Measurements from ENCODE around the gene UBL3. TPM values are rescaled to one million over a fixed set of nuclear protein-coding genes. Genes with fewer than 3 reads are reported as not detected.

Gene UBL3
- total and polyA plus RNA-seq, 2 of the 8 experiments (the other 6 are each of a cell fraction or from before 2014, with no cell fraction given): 5.3 to 16.1 TPM

DNA sequence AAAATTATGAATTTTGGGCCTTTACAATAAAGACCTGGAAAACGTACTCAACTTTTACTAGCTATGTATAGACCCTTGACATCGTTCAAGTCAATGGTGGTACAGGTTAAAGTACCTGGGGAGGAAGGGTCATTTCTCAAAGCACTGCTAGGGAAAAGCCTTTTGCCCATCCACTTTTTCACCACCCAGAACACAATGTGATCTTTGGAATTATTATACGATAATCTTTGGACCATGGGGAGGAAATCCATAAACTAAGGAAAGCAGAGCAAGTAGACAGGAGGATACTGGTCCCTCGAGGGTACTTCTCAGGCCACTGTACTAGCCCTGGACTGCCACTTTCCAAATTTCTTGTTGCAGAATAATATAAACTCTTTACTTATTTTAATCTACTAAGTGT is 39.5 kb downstream of the UBL3 start:
- no peak overlapping the region for H3K14ac ChIP-seq (ENCODE audit: insufficient read length)
- no peak overlapping the region for H3K4ac ChIP-seq (replicated peaks; ENCODE audit: insufficient read length, low read depth, low read length)
- no peak overlapping the region for H3K56ac ChIP-seq (replicated peaks; ENCODE audit: insufficient read length, low read depth, low read length)
- no peak overlapping the region for H3K9ac ChIP-seq (replicated peaks in 1 of 4; ENCODE audit: extremely low read depth in 1 of 4, low read depth in 3 of 4, low read length in 3 of 4)
- no peaks in the 10 kb centered on the region for H3K4me1 ChIP-seq (replicated peaks in 1 of 4; ENCODE audit: control insufficient read depth in 3 of 4, insufficient read depth in 4 of 4, low read length in 3 of 4)
- H2BK15ac ChIP-seq (ENCODE audit: low read length): no peak overlapping the region
- no peak overlapping the region for H3K4me3 ChIP-seq (ENCODE audit: extremely low read depth in 1 of 4, insufficient read depth in 2 of 4, low read depth in 3 of 4, low read length in 4 of 4)
- no peak overlapping the region for H2BK20ac ChIP-seq (ENCODE audit: low read length)
- H4K5ac ChIP-seq (ENCODE audit: insufficient read length, low read depth, low read length): no peak overlapping the region
- no peak overlapping the region for H3K27ac ChIP-seq (ENCODE audit: low read depth, low read length)
- H3K27me3 ChIP-seq (replicated peaks in 1 of 4; ENCODE audit: control insufficient read depth in 3 of 4, extremely low read depth in 1 of 4, insufficient read depth in 3 of 4, low read length in 3 of 4): no peaks in the 10 kb centered on the region
- no peaks in the 10 kb centered on the region for H3K79me1 ChIP-seq (ENCODE audit: low read depth, low read length)
- no peak for DNase-seq (ENCODE audit: low read depth in 1 of 2, low spot score in 2 of 2)
- H3K23ac ChIP-seq (ENCODE audit: insufficient read length): no peak overlapping the region
- no peak overlapping the region for H2BK120ac ChIP-seq (replicated peaks; ENCODE audit: low read depth, low read length)
- no peak overlapping the region for H2AFZ ChIP-seq (ENCODE audit: low read length)
- no peak overlapping the region for H3K18ac ChIP-seq (ENCODE audit: extremely low read depth, low read length)
- H4K8ac ChIP-seq (ENCODE audit: extremely low read depth, insufficient read depth, low read length): no peak overlapping the region
- H3K4me2 ChIP-seq (ENCODE audit: insufficient read depth in 1 of 2, low read depth in 2 of 2, low read length in 2 of 2): no peak overlapping the region
- CTCF ChIA-PET (ENCODE audit: partially characterized antibody): interaction anchor here (1.0 kb wide), 1 partner anchor 148 kb away, joined by 3 read pairs; no protein-coding TSS in a partner anchor
- no peaks in the 10 kb centered on the region for H3K36me3 ChIP-seq (ENCODE audit: control insufficient read depth in 2 of 4, insufficient read depth in 4 of 4, low read length in 3 of 4)
- FAIRE-seq: no peak
- H2BK5ac ChIP-seq (ENCODE audit: low read depth, low read length): no peak overlapping the region
- H2BK12ac ChIP-seq (ENCODE audit: low read depth, low read length): no peak overlapping the region
- H4K91ac ChIP-seq (replicated peaks; ENCODE audit: insufficient read length, low read length): no peak overlapping the region
- no peaks in the 10 kb centered on the region for H3K23me2 ChIP-seq (ENCODE audit: low read depth, low read length)
- no peaks in the 10 kb centered on the region for H3K9me3 ChIP-seq (ENCODE audit: insufficient read depth in 2 of 2, low read depth in 1 of 2, low read length in 1 of 2)
- POLR2A ChIA-PET (ENCODE audit: partially characterized antibody): no interaction called here
- peaks cover 0 to 4% of the 10 kb centered on the region in 2 experiments for H4K20me1 ChIP-seq (replicated peaks in 1 of 2; ENCODE audit: control insufficient read depth in 1 of 2, insufficient read depth in 2 of 2, low read length in 2 of 2)
- H3K79me2 ChIP-seq (ENCODE audit: control insufficient read depth in 1 of 2, insufficient read depth in 2 of 2, low read length in 2 of 2): peaks cover 0 to 71% of the 10 kb centered on the region in 2 experiments; a peak in 2 of 4 replicates
- WGBS, 2 experiments (ENCODE audit: extremely low coverage in 1 of 2, insufficient coverage in 1 of 2, insufficient read length in 1 of 2, insufficient replicate concordance in 2 of 2, low coverage in 1 of 2, low lambda C conversion rate in 2 of 2, missing lambda C conversion rate in 1 of 2): 86% methylated on average over 4 of the region's 4 CpGs; no CpG with 5 or more reads in 1 of the 2 experiments
- no peak overlapping the region for H2AK5ac ChIP-seq (ENCODE audit: low read depth, low read length)
- no peak for TF ChIP-seq CEBPB (IDR thresholded peaks at IDR 0.05; ENCODE audit: low read depth, low read length)
- no peak for TF ChIP-seq EZH2 (IDR thresholded peaks at IDR 0.05; ENCODE audit: low read depth, low read length, severe bottlenecking)
- TF ChIP-seq, protein P1, sequence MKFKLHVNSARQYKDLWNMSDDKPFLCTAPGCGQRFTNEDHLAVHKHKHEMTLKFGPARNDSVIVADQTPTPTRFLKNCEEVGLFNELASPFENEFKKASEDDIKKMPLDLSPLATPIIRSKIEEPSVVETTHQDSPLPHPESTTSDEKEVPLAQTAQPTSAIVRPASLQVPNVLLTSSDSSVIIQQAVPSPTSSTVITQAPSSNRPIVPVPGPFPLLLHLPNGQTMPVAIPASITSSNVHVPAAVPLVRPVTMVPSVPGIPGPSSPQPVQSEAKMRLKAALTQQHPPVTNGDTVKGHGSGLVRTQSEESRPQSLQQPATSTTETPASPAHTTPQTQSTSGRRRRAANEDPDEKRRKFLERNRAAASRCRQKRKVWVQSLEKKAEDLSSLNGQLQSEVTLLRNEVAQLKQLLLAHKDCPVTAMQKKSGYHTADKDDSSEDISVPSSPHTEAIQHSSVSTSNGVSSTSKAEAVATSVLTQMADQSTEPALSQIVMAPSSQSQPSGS (IDR thresholded peaks at IDR 0.05; ENCODE audit: low read length): no peak
- TF ChIP-seq CHD2 (IDR thresholded peaks at IDR 0.05; ENCODE audit: low read length): no peak
- TF ChIP-seq TEAD4 (IDR thresholded peaks at IDR 0.05; ENCODE audit: low read depth, low read length): no peak
- TF ChIP-seq RNF2 (IDR thresholded peaks at IDR 0.05; ENCODE audit: borderline replicate concordance, low read depth, low read length, missing control alignments, poor library complexity, severe bottlenecking): no peak
- no peak for TF ChIP-seq NRF1 (IDR thresholded peaks at IDR 0.05; ENCODE audit: low read depth, low read length)
